Posterior cingulate gyrus (tissue), 11 donors: ENCODE measurements around the gene KIF19.
"Not testable (repeated sequence)": the region's sequence is repeated elsewhere in the genome, so short reads cannot be mapped to it uniquely, and the experiment has no call there.

ENCODE experiments used
- DNase-seq, 10 donors: peaks; one replicate each; pipeline versions ENCODE4 v3.0.0 to v3.0.0-alpha.2; 2020 to 2021; ENCODE audit warnings: mixed read lengths in 3 of 10
- intact Hi-C: fragments of 100-400 bp; cut with DNase I; formaldehyde crosslinking; loops from one replicate; pipeline ENCODE4 v1.15.1; 2023

KIF19 gene

DNA sequence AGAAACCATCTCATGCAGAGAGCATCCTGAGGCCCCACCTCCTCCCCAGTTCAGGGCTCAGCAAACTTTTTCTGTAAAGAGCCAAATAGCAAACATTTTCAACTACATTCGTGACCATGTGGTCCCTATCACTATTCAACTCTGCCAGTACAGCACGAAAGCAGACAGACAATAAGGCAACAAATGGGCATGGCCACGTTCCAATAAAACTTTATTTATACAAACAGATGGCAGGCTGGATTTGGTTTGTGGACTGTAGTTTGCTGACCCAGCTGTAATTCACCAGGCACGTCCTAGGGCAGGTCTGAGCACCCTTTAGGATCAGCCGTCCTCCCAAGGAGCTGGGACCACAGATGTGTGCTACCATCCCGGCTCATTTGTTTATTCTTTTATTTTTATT, 78.8 kb downstream of the KIF19 start:
- DNase-seq: peak in 1 of 10 donors; percentile 43
- intact Hi-C loops: no loop called here

DNA sequence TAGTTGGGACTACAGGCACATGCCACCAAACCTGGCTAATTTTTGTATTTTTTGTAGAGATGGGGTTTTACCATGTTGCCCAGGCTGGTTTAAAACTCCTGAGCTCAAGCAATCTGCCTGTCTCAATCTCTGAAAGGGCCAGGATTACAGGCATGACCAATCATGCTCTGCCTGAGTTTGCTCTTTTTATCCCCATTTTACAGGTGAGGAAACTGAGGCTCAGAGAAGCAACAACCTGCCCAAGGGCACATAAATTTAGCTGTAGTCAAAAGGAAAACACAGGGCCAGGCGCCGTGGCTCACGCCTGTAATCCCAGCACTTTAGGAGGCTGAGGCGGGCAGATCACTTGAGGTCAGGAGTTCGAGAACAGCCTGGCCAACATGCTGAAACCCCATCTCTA, 79.3 kb downstream of the KIF19 start:
- intact Hi-C loops: not testable (repeated sequence)
- peak in 1 of 10 donors; percentile 11 for DNase-seq
